Stomach (tissue), 9 donors: ENCODE measurements around the gene CRYGB. TPM values are rescaled to one million over a fixed set of nuclear protein-coding genes. Genes with fewer than 3 reads are reported as not detected.
"Not testable (repeated sequence)": the region's sequence is repeated elsewhere in the genome, so short reads cannot be mapped to it uniquely, and the experiment has no call there.

Source experiments
- DNase-seq, 2 donors: peaks; one replicate each; pipeline versions ENCODE4 v3.0.0 to v3.0.0-alpha.2; 2013 to 2019
- H3K27ac ChIP-seq, 5 donors: fragments of 200-600 bp in 4 of 5; sonication (generic) in 4 of 5; one replicate each; pipeline ENCODE4 v1.5.1; 2013 to 2019; ENCODE audit warnings: mild to moderate bottlenecking in 1 of 5, moderate library complexity in 1 of 5
- H3K27me3 ChIP-seq, 3 donors: fragments of 200-600 bp; sonication (generic); one replicate each; pipeline ENCODE4 v1.5.1; 2017 to 2019; ENCODE audit warnings: mixed run types in 1 of 3
- H3K36me3 ChIP-seq, 4 donors: fragments of 200-600 bp; sonication (generic); 1 replicate in 3 of 4; 2 replicates in 1 of 4; pipeline ENCODE4 v1.5.1; 2016 to 2019
- H3K4me1 ChIP-seq, 4 donors: fragments of 200-600 bp; sonication (generic); one replicate each; pipeline ENCODE4 v1.5.1; 2016 to 2019
- H3K4me3 ChIP-seq, 4 donors: fragments of 200-600 bp; sonication (generic) in 3 of 4; one replicate each; pipeline ENCODE4 v1.5.1; 2016 to 2019; ENCODE audit warnings: mild to moderate bottlenecking in 1 of 4
- H3K9me3 ChIP-seq, 4 donors: fragments of 200-600 bp; sonication (generic); one replicate each; pipeline ENCODE4 v1.5.1; 2016 to 2019
- CTCF ChIP-seq, 7 experiments: fragments of 450-650 bp in 4 of 7; fragments of 200-600 bp in 3 of 7; sonication (generic) in 3 of 7; IDR thresholded peaks; one replicate each; pipeline ENCODE4 v1.5.1; 2016 to 2019; ENCODE audit warnings: antibody characterized with exemption in 7 of 7, control low read depth in 2 of 7, mild to moderate bottlenecking in 1 of 7
- EP300 ChIP-seq: sonication (generic); formaldehyde crosslinking; IDR thresholded peaks from one replicate; pipeline ENCODE4 v1.6.1; 2017; ENCODE audit warnings: antibody characterized with exemption
- POLR2A ChIP-seq, 4 donors: fragments of 450-650 bp; IDR thresholded peaks; one replicate each; pipeline ENCODE4 v1.6.1; 2016; ENCODE audit warnings: antibody characterized with exemption in 4 of 4, control low read depth in 2 of 4, mild to moderate bottlenecking in 1 of 4, moderate library complexity in 1 of 4
- POLR2AphosphoS5 ChIP-seq, 3 donors: sonication (generic); formaldehyde crosslinking; IDR thresholded peaks; one replicate each; pipeline ENCODE4 v1.6.1; 2016; ENCODE audit warnings: antibody characterized with exemption in 3 of 3
- WGBS, 5 donors: extraction: QIAGEN DNeasy Blood & Tissue Kit in 3 of 5; methylation state at CpG; one replicate each; pipeline versions ENCODE4 v1.1.5 to v1.1.7; 2013 to 2018; 5-methylcytosine and 5-hydroxymethylcytosine counted together
- intact Hi-C: fragments of 100-400 bp; cut with DNase I; formaldehyde crosslinking; loops from one replicate; pipeline ENCODE4 v1.15.1; 2023; ENCODE audit warnings: low total_unique reads
- polyA plus RNA-seq, 3 donors: library from polyadenylated mRNA; stranded (reverse); fragments of 200-250 nt; gene quantifications; one replicate each; pipeline ENCODE4 v1.2.3, GENCODE V29; 2013
- total RNA-seq, 5 donors: library from RNA; depleted of rRNA; stranded (reverse); fragments of >200 nt; gene quantifications; one replicate each; pipeline versions ENCODE4 v1.1.0 to v1.2.3, GENCODE V29; 2014 to 2016
- donor health status: healthy with polysubstance abuse.
- donor health status: Bipolar disorder and iron deficiency.
- donor health status: healthy.

Gene CRYGB
- total and polyA plus RNA-seq, 8 donors, result not detected

GRCh38 chr2:208129744-208130711 lies 15.9 kb downstream of the CRYGB start, which contains the start of gene CRYGC:
Gene CRYGC (minus strand): TSS chr2:208129828. CDS start chr2:208129792, 36 bp downstream.
- Histone ChIP-seq H3K27ac (peak within 1 kb of the TSS in 1 of 5 donors; percentile 29), H3K4me1 (peaks cover 0 to 6% (median 3%) of the 10 kb centered on the region in 4 donors), H3K27me3 (no peaks in the 10 kb centered on the region), H3K4me3 (no peak within 1 kb of the TSS), H3K9me3 (no peaks in the 10 kb centered on the region), H3K36me3 (no peaks in the 10 kb centered on the region)
- 49 to 65% (median 52%) methylated on average over 19 of the region's 19 CpGs for WGBS, 5 donors
- intact Hi-C loops, result no loop called here
- DNase-seq, result peak in 1 of 2 donors; percentile 57
- no peak for TF ChIP-seq POLR2AphosphoS5 (IDR thresholded peaks at IDR 0.05)
- no peak for TF ChIP-seq POLR2A (IDR thresholded peaks at IDR 0.05)
- no peak for TF ChIP-seq CTCF (IDR thresholded peaks at IDR 0.05)
- TF ChIP-seq EP300, result no peak

GRCh38 chr2:208128136-208128535 lies 17.8 kb downstream of the CRYGB start:
- Histone ChIP-seq H3K4me3 (no peak overlapping the region), H3K27ac (no peak overlapping the region), H3K27me3 (peaks cover 0 to 15% (median 12%) of the 10 kb centered on the region in 3 donors), H3K36me3 (no peaks in the 10 kb centered on the region), H3K4me1 (peaks cover 4 to 15% (median 10%) of the 10 kb centered on the region in 4 donors), H3K9me3 (no peaks in the 10 kb centered on the region)
- TF ChIP-seq POLR2A (IDR thresholded peaks at IDR 0.05) (no peak), CTCF (IDR thresholded peaks at IDR 0.05) (no peak), EP300 (no peak), POLR2AphosphoS5 (IDR thresholded peaks at IDR 0.05) (no peak)
- DNase-seq, result no peak
- intact Hi-C loops, result no loop called here
- WGBS, 5 donors, result 93 to 96% (median 95%) methylated on average over 12 of the region's 12 CpGs

GRCh38 chr2:208127090-208127489 lies 18.9 kb downstream of the CRYGB start:
- Histone ChIP-seq H3K4me3 (no peak overlapping the region), H3K9me3 (no peaks in the 10 kb centered on the region), H3K36me3 (no peaks in the 10 kb centered on the region), H3K27ac (no peak overlapping the region), H3K27me3 (peaks cover 0 to 15% (median 12%) of the 10 kb centered on the region in 3 donors), H3K4me1 (peaks cover 4 to 15% (median 10%) of the 10 kb centered on the region in 4 donors)
- intact Hi-C loops, result no loop called here
- DNase-seq, result no peak
- WGBS, 5 donors, result 93 to 97% (median 94%) methylated on average over 4 of the region's 4 CpGs
- no peak for TF ChIP-seq POLR2A (IDR thresholded peaks at IDR 0.05)
- no peak for TF ChIP-seq POLR2AphosphoS5 (IDR thresholded peaks at IDR 0.05)
- TF ChIP-seq EP300, result no peak

- no peak overlapping the region for H3K27ac ChIP-seq
- peaks cover 4 to 15% (median 7%) of the 10 kb centered on the region in 4 donors for H3K4me1 ChIP-seq
- H3K36me3 ChIP-seq, result no peaks in the 10 kb centered on the region
- TF ChIP-seq POLR2AphosphoS5 (IDR thresholded peaks at IDR 0.05), result no peak
- no peak for TF ChIP-seq CTCF (IDR thresholded peaks at IDR 0.05)
- TF ChIP-seq POLR2A (IDR thresholded peaks at IDR 0.05), result no peak
- no peak for TF ChIP-seq EP300
- intact Hi-C loops, result no loop called here
- H3K9me3 ChIP-seq, result no peaks in the 10 kb centered on the region
- 67 to 84% (median 75%) methylated on average over 4 of the region's 4 CpGs for WGBS, 5 donors
- no peak overlapping the region for H3K4me3 ChIP-seq
- no peak for DNase-seq
- peaks cover 0 to 15% (median 12%) of the 10 kb centered on the region in 3 donors for H3K27me3 ChIP-seq
These were observed 20.7 kb downstream of the CRYGB start for GRCh38 chr2:208125251-208125650.

- H3K36me3 ChIP-seq, H3K27ac ChIP-seq, H3K9me3 ChIP-seq, H3K4me1 ChIP-seq, intact Hi-C loops: not testable (repeated sequence)
- WGBS, 5 donors, result 5 to 13% (median 12%) methylated on average over 16 to 46 of the region's 46 CpGs
- DNase-seq, result peak in 1 of 2 donors; percentile 43
- Histone ChIP-seq H3K27me3 (peaks cover 0 to 15% (median 12%) of the 10 kb centered on the region in 3 donors), H3K4me3 (peak within 1 kb of the TSS; percentile 15 to 33 (median 22))
These were observed 21.8 kb downstream of the CRYGB start, which contains the start of gene CRYGD for GRCh38 chr2:208124013-208124715. Gene CRYGD (minus strand): TSS chr2:208124524. CDS start chr2:208124473, 51 bp downstream.
